GM12801 (cell line): Measurements from ENCODE around the gene RER1.

Experiments
- TF ChIP-seq, protein P1 (sequence below): IDR thresholded peaks from one replicate; pipeline ENCODE4 v1.5.1; 2011; ENCODE audit warnings: control low read depth; ENCODE audit not compliant: insufficient read length; ENCODE audit errors: extremely low read depth

The RER1 gene

DNA sequence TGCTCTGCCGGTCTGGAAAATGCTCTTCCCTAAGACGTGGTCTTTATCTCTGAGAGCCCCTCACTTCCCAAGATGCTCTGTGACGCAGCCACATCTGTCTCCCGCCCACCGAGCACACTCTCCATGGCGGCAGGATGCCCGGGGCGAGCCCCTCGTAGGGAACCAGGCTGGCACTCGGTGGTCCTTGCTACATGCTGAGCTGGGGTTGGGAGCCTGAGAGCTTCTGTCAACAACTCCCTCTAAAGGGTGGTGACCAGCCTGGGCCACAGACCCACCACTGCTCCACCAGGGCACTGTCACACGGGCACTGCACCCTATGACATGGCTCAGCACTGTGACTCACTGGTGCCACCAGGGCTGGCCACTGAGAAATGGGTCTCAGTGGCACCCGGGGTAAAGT, 18.1 kb downstream of the RER1 start:
- TF ChIP-seq, protein P1, sequence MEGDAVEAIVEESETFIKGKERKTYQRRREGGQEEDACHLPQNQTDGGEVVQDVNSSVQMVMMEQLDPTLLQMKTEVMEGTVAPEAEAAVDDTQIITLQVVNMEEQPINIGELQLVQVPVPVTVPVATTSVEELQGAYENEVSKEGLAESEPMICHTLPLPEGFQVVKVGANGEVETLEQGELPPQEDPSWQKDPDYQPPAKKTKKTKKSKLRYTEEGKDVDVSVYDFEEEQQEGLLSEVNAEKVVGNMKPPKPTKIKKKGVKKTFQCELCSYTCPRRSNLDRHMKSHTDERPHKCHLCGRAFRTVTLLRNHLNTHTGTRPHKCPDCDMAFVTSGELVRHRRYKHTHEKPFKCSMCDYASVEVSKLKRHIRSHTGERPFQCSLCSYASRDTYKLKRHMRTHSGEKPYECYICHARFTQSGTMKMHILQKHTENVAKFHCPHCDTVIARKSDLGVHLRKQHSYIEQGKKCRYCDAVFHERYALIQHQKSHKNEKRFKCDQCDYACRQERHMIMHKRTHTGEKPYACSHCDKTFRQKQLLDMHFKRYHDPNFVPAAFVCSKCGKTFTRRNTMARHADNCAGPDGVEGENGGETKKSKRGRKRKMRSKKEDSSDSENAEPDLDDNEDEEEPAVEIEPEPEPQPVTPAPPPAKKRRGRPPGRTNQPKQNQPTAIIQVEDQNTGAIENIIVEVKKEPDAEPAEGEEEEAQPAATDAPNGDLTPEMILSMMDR = no peak

DNA sequence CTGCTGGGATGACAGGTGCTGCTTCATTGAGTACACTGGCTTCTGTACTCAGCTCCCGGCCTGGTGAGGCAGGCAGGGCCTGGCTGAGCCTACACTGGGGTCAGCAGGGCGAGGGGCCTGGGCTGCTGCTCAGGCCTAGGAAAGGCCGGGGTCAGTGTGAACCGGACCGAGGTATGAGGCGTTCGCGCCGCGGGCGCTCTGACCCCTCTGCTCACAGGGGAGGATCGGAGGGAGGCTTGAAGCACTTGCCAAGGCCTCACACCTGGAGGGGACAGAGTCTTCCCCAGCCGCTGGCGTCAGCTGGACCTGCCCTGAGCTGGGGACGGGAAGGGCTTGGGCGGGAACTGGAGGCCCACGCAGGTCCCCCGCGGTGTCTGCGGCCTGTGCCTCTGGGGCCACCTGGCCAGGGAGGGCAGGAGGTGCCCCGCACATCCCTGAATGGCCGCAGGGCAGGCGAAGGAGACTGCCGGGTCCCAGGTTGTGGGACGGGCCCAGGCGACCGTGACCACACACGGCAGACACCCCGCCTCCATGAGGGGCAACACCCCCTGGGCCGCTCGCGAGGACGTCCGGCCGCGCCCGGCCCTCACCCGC, 20.3 kb downstream of the RER1 start:
- TF ChIP-seq, protein P1 = no peak

DNA sequence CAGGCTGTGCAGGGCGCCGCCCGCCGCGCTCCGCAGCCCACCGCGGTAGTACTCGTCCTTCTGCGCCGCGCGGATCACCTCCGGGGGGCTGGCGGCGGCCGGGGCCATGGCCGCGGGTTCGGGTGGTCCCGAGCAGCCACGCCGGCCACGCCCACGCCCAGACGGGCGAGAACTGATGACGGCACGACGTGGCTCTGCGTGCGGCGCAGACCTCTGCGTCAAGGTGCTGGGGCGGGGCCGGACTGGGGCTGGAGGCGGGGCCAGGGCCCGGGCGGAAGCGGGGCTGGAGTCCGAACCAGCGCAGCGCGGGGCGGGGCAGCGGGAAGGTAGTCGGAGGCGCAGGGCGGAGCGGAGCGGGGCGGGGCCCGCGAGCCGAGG, 20.7 kb downstream of the RER1 start, which contains the start of gene PEX10:
TSS of gene PEX10 (minus strand) at position 170 of the 378 bp plus-strand sequence. CDS start at position 108, 62 bp downstream.
- TF ChIP-seq, protein P1 = no peak

DNA sequence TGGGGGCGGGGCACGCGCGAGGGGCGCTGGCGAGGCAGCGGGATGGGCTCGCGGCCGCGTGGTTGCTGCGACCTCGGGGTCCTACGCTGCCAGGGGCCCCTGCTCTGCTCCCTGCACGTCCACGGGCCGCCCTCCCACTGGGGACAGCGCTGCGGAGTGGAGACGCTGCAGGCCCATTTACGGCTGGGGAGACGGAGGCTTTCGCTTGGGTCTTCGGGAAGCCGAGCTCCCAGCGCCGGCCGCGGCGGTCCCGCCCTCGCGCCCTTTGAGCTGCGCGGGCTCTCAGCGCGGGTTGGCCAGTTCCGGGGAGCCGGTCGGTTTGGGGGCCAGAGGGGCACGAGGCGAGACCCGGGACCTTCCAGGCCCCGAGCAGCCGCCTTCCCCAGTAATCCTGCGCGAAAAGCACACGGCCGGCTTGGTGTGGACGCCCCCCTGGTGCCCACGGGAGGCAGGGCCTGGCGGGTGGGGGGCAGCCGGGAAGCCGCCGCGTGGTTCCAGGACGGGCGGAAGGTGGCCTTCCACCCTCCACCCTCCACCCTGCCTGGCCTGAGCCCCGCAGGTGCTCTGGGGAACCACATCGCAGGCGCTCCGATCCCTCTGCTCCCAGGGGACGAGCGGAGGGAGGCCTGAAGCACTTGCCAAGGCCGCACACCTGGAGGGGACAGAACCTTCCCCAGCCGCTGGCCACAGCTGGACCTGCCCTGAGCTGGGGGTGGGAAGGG, 21.3 kb downstream of the RER1 start:
- TF ChIP-seq, protein P1 = no peak

DNA sequence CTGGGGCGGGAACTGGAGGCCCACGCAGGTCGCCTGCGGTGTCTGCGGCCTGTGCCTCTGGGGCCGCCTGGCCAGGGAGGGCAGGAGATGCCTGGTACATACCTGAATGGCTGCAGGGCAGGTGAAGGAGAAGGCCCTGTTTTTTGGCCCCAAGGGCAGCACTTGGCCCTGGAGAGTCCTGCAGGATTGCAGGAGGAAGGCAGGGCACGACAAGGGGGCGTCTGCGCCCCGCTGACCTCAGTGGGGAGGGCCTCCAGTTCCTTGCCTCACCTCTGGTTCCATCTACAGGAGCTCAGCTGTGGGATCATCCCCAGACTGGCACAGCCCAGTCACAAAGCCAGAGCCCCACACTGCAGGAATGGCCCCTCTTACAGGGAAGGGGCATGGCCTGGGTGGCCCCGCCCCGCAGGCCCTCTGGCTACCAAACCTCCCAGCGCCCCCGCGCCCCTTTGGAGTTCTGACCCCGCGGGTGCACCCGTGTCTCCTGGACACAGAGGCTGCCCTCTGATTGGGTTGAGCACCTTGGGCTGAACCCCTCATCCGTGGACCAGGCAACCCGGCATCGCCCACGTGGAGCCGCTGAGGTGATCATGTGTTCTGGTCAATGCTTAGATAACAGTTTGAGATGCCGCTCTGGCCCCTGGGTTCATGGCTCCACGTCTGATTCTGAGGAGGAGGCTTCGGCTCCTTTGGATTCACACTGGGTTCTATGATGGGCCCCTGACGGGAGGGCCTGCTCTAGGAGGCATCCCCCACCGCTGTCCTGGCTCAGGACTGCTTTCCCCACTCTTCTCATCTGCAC, 22.1 kb downstream of the RER1 start:
- TF ChIP-seq, protein P1 = no peak

DNA sequence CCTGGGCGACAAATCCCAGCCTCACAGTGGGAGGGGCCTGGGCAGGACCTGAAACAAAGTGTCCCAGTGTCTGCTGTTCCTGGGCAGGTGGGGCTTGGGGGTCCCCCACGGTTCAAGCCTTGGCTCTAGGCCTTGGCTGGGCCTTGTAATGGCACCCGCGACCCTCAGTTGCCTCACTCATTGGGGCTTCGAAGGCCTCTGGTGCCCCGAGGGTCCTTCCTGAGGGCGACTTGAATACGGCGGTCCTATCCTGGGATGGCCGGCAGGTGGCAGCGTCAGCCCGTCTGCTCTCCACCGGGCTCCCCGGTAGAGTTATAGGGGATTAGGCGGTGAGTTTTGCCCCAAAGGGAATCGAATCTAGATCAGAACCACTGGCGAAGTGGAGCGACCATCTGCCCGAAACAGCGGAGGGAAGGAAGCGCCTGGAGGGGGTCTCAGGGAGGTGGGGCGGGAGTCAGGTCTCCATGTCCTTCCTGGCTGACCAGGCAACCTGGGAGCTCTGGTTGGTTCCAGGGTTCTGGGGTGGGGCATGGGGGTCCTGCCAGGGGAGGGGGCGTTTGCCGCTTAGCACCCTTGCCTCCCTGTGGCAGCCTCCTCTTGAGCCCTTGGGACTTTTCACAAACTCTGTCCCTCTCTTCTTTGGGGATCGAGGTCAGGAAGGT, 22.8 kb downstream of the RER1 start:
- TF ChIP-seq, protein P1 = no peak

DNA sequence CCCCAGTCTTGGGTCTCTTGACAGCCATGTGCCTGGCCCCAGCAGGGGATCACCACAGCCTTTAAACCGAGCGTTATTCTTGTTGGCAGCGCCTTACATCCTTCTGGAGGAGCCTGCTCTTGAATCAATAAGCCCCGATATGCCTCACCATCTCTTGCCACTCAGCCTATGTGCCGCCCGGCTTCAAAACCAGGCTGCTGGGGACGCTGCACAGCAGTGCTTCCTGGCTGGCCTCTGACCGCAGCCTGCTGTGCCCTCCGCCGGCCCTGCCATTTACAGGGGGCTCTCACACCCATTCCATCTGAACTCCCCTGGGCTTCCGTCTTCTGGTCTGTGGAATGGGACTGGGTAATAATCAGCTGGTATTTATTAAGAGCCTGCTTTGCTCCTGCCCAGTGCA, 23.7 kb downstream of the RER1 start:
- TF ChIP-seq, protein P1 = no peak
